Muscle of leg (tissue), 11 donors: ENCODE data around the gene C11orf24. TPM values are rescaled to one million over a fixed set of nuclear protein-coding genes. Genes with fewer than 3 reads are reported as not detected.
"Not testable (repeated sequence)": the region's sequence is repeated elsewhere in the genome, so short reads cannot be mapped to it uniquely, and the experiment has no call there.

Experiments used
- DNase-seq: peaks from one replicate; pipeline ENCODE4 v3.0.0; 2013
- H3K27ac ChIP-seq: one replicate; pipeline ENCODE4 v1.5.1; 2013; ENCODE audit warnings: mild to moderate bottlenecking, low read length, control low read depth
- H3K27me3 ChIP-seq: one replicate; pipeline ENCODE4 v1.6.1; 2013; ENCODE audit warnings: low read length; ENCODE audit not compliant: control insufficient read depth, insufficient read depth
- H3K36me3 ChIP-seq: one replicate; pipeline ENCODE4 v1.6.1; 2013; ENCODE audit warnings: low read length; ENCODE audit not compliant: control insufficient read depth, insufficient read depth
- H3K4me1 ChIP-seq: one replicate; pipeline ENCODE4 v1.6.1; 2013; ENCODE audit warnings: low read length; ENCODE audit not compliant: control insufficient read depth, insufficient read depth
- H3K4me3 ChIP-seq: one replicate; pipeline ENCODE4 v1.5.1; 2013; ENCODE audit warnings: low read length, control low read depth
- H3K9me3 ChIP-seq: replicated peaks from 2 replicates; pipeline ENCODE4 v1.6.1; 2013; ENCODE audit warnings: low read depth, low read length; ENCODE audit not compliant: control insufficient read depth
- WGBS: methylation state at CpG from one replicate; pipeline ENCODE4 v1.1.5; 2013; ENCODE audit warnings: missing lambda C conversion rate; ENCODE audit not compliant: insufficient coverage; 5-methylcytosine and 5-hydroxymethylcytosine counted together
- polyA plus RNA-seq, 8 donors: library from polyadenylated mRNA; unstranded; fragments of 120-200 nt; gene quantifications; one replicate each; pipeline versions ENCODE4 v1.2.1 to v1.2.3, GENCODE V29; 2013; ENCODE audit warnings: inconsistent platforms in 1 of 8, low replicate concordance in 1 of 8; ENCODE audit not compliant: insufficient read length in 8 of 8, insufficient read depth in 1 of 8
- total RNA-seq: library from RNA; stranded (reverse); fragments of 120-200 nt; gene quantifications from one replicate; pipeline ENCODE4 v1.2.4, GENCODE V29; 2013

Gene C11orf24
- total and polyA plus RNA-seq, 9 donors: 14.7 to 39.0 (median 28.2) TPM

GRCh38 chr11:68256331-68256741 is 15.4 kb downstream of the C11orf24 start:
- Histone ChIP-seq H3K36me3 (peaks cover 12% of the 10 kb centered on the region), H3K27me3 (peaks cover 2% of the 10 kb centered on the region), H3K9me3 (no peaks in the 10 kb centered on the region), H3K4me1 (peaks cover 29% of the 10 kb centered on the region), H3K27ac (peak overlapping the region; percentile 17), H3K4me3 (no peak overlapping the region)
- no peak for DNase-seq
- 22% methylated on average over 8 of the region's 9 CpGs for WGBS

GRCh38 chr11:68255526-68255925 is 16.2 kb downstream of the C11orf24 start:
- WGBS: 0% methylated on average over 4 of the region's 13 CpGs
- DNase-seq: peak; percentile 84

GRCh38 chr11:68254421-68254820 is 17.4 kb downstream of the C11orf24 start:
- H3K27me3 ChIP-seq: peaks cover 2% of the 10 kb centered on the region
- no peak overlapping the region for H3K4me3 ChIP-seq
- H3K4me1 ChIP-seq: peaks cover 29% of the 10 kb centered on the region
- no peak overlapping the region for H3K27ac ChIP-seq
- no peaks in the 10 kb centered on the region for H3K9me3 ChIP-seq
- no peaks in the 10 kb centered on the region for H3K36me3 ChIP-seq
- 89% methylated on average over 14 of the region's 14 CpGs for WGBS
- no peak for DNase-seq

More at GRCh38 chr11:68255526-68255925, 16.2 kb downstream of the C11orf24 start:
- Histone ChIP-seq H3K27me3 (peaks cover 2% of the 10 kb centered on the region), H3K27ac (no peak overlapping the region), H3K4me1 (peaks cover 29% of the 10 kb centered on the region), H3K9me3 (no peaks in the 10 kb centered on the region), H3K36me3 (peaks cover 5% of the 10 kb centered on the region), H3K4me3 (no peak overlapping the region)

- Histone ChIP-seq H3K27me3 (peaks cover 2% of the 10 kb centered on the region), H3K4me1 (peaks cover 19% of the 10 kb centered on the region), H3K9me3 (no peaks in the 10 kb centered on the region), H3K4me3 (no peak overlapping the region), H3K36me3 (no peaks in the 10 kb centered on the region), H3K27ac (no peak overlapping the region)
- no peak for DNase-seq
- 75% methylated on average over 1 of the region's 3 CpGs for WGBS
These were observed 20.0 kb downstream of the C11orf24 start for GRCh38 chr11:68251765-68252164.

- WGBS: 53% methylated on average over 3 of the region's 5 CpGs
- not testable (repeated sequence) for H3K4me1 ChIP-seq, H3K4me3 ChIP-seq, H3K27me3 ChIP-seq, H3K27ac ChIP-seq, H3K36me3 ChIP-seq, H3K9me3 ChIP-seq, DNase-seq
These were observed 26.9 kb downstream of the C11orf24 start for GRCh38 chr11:68244912-68245311.

- not testable (repeated sequence) for H3K4me3 ChIP-seq, H3K27me3 ChIP-seq, H3K9me3 ChIP-seq, H3K4me1 ChIP-seq, H3K36me3 ChIP-seq, H3K27ac ChIP-seq, DNase-seq
- WGBS: 100% methylated on average over 1 of the region's 1 CpG
These were observed 27.9 kb downstream of the C11orf24 start for GRCh38 chr11:68243847-68244246.

- H3K27me3 ChIP-seq: no peaks in the 10 kb centered on the region
- no peak overlapping the region for H3K4me3 ChIP-seq
- no peaks in the 10 kb centered on the region for H3K36me3 ChIP-seq
- WGBS: no CpG with 5 or more reads among the region's 2 CpGs
- H3K9me3 ChIP-seq: peaks cover 5% of the 10 kb centered on the region
- no peaks in the 10 kb centered on the region for H3K4me1 ChIP-seq
- no peak overlapping the region for H3K27ac ChIP-seq
- DNase-seq: no peak
These were observed 29.2 kb downstream of the C11orf24 start for GRCh38 chr11:68242616-68243015.

- Histone ChIP-seq H3K4me3 (no peak overlapping the region), H3K36me3 (no peaks in the 10 kb centered on the region), H3K27ac (no peak overlapping the region), H3K27me3 (peaks cover 2% of the 10 kb centered on the region), H3K9me3 (no peaks in the 10 kb centered on the region), H3K4me1 (no peaks in the 10 kb centered on the region)
- DNase-seq: no peak
- 93% methylated on average over 4 of the region's 7 CpGs for WGBS
These were observed 40.2 kb downstream of the C11orf24 start for GRCh38 chr11:68231621-68232020.

GRCh38 chr11:68229601-68230000 is 42.2 kb downstream of the C11orf24 start:
- DNase-seq: no peak

GRCh38 chr11:68226421-68226820 is 45.4 kb downstream of the C11orf24 start:
- Histone ChIP-seq H3K36me3 (no peaks in the 10 kb centered on the region), H3K9me3 (peaks cover 2% of the 10 kb centered on the region), H3K4me1 (no peaks in the 10 kb centered on the region), H3K4me3 (no peak overlapping the region), H3K27ac (no peak overlapping the region), H3K27me3 (peaks cover 6% of the 10 kb centered on the region)
- 85% methylated on average over 7 of the region's 9 CpGs for whole genome bisulfite sequencing
- DNase-seq: no peak

More at GRCh38 chr11:68229601-68230000, 42.2 kb downstream of the C11orf24 start:
- Histone ChIP-seq H3K4me3 (no peak overlapping the region), H3K4me1 (no peaks in the 10 kb centered on the region), H3K27me3 (peaks cover 7% of the 10 kb centered on the region), H3K27ac (no peak overlapping the region), H3K9me3 (peaks cover 2% of the 10 kb centered on the region), H3K36me3 (no peaks in the 10 kb centered on the region)
- no CpG with 5 or more reads among the region's 1 CpG for WGBS

GRCh38 chr11:68224606-68225005 is 47.2 kb downstream of the C11orf24 start:
- H3K27me3 ChIP-seq: peaks cover 6% of the 10 kb centered on the region
- H3K36me3 ChIP-seq: no peaks in the 10 kb centered on the region
- WGBS: 85% methylated on average over 11 of the region's 11 CpGs
- no peak overlapping the region for H3K4me3 ChIP-seq
- H3K27ac ChIP-seq: no peak overlapping the region
- H3K4me1 ChIP-seq: no peaks in the 10 kb centered on the region
- H3K9me3 ChIP-seq: peaks cover 2% of the 10 kb centered on the region
- no peak for DNase-seq
